Measurements from ENCODE around the gene PDE9A. TPM values are rescaled to one million over a fixed set of nuclear protein-coding genes. Genes with fewer than 3 reads are reported as not detected.
A peak's percentile ranks its signal among the peaks of the same experiment; 100 is the strongest.

PDE9A gene
- total and polyA plus RNA-seq, 3 donors from 2014 or later: 5.7 to 6.4 (median 6.3) TPM

- H3K27me3 ChIP-seq: no peaks in the 10 kb centered on the region
- 61 to 78% methylated on average over 18 to 22 of the region's 22 CpGs for WGBS, 2 donors
- DNase-seq: no peak
- TF ChIP-seq POLR2A (IDR thresholded peaks at IDR 0.05) (no peak), CTCF (IDR thresholded peaks at IDR 0.05) (no peak)
- H3K27ac ChIP-seq: no peak overlapping the region
- intact Hi-C loops (cut with DNase I; ENCODE audit: low total_unique reads): no loop called here
- no peaks in the 10 kb centered on the region for H3K36me3 ChIP-seq (ENCODE audit: low read depth, missing control alignments)
- H3K4me3 ChIP-seq: no peak overlapping the region
- H3K4me1 ChIP-seq: no peaks in the 10 kb centered on the region
- H3K9me3 ChIP-seq: no peaks in the 10 kb centered on the region
These were observed 30.9 kb downstream of the PDE9A start for GRCh38 chr21:42684109-42684916.

DNA sequence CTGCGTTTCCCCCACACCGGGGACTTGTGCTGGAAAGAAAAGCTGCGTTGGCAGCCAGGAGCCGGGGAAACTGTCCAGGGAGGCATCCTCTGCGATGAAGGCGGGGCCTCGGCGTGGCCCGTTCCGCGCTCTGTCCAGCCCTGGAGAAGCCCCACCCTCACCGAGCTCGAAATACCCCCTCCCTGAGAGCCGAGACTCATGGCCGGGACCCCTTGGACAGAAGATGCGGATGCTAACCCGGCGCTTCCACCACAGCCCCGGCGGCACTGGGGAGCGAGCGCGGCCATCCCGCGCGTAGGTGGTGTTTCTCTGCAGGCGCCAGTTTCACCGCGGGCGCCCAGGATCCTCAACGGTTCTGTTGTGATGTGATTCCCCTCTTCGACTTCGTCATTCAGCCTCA, 31.6 kb downstream of the PDE9A start:
- TF ChIP-seq POLR2A (IDR thresholded peaks at IDR 0.05) (no peak), CTCF (IDR thresholded peaks at IDR 0.05) (no peak)
- H3K27me3 ChIP-seq: no peaks in the 10 kb centered on the region
- H3K36me3 ChIP-seq (ENCODE audit: low read depth, missing control alignments): no peaks in the 10 kb centered on the region
- WGBS, 2 donors: 68 to 71% methylated on average over 26 to 32 of the region's 33 CpGs
- H3K4me1 ChIP-seq: no peaks in the 10 kb centered on the region
- DNase-seq: peak; percentile 47
- H3K9me3 ChIP-seq: no peaks in the 10 kb centered on the region
- peak overlapping the region in 1 of 2 donors; percentile 20 for H3K4me3 ChIP-seq
- no peak overlapping the region for H3K27ac ChIP-seq
- intact Hi-C loops (cut with DNase I; ENCODE audit: low total_unique reads): no loop called here

DNA sequence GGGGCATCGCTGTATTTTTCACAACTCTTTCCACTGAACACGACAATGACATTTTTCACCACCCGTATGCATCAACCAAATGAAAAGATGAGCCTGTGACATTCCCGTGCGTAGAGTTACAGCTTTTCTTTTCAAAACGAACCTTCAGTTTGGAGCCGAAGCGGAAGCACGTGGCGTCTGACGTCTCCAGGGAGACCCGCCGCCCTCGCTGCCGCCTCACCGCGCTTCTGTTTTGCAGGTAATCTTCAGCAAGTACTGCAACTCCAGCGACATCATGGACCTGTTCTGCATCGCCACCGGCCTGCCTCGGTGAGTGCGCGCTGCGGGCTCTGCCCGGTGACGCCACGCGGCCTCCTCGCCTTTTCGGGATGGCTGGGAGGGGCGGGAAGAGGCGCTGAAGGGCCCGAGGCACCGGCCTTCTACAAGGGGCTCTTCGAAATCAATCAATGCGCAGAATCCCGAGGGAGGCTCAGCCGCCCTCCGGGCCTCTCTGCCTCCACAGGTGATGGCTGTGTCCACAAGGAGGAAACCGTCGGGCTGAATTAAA, 32.6 kb downstream of the PDE9A start:
- TF ChIP-seq CTCF (IDR thresholded peaks at IDR 0.05): no peak
- TF ChIP-seq POLR2A (IDR thresholded peaks at IDR 0.05): no peak
- Histone ChIP-seq H3K9me3 (no peaks in the 10 kb centered on the region), H3K36me3 (ENCODE audit: low read depth, missing control alignments) (no peaks in the 10 kb centered on the region), H3K27ac (no peak overlapping the region), H3K4me1 (no peaks in the 10 kb centered on the region), H3K4me3 (peak overlapping the region in 1 of 2 donors; percentile 10), H3K27me3 (no peaks in the 10 kb centered on the region)
- 83 to 89% methylated on average over 38 to 41 of the region's 41 CpGs for WGBS, 2 donors
- intact Hi-C loops (cut with DNase I; ENCODE audit: low total_unique reads): no loop called here
- no peak for DNase-seq

DNA sequence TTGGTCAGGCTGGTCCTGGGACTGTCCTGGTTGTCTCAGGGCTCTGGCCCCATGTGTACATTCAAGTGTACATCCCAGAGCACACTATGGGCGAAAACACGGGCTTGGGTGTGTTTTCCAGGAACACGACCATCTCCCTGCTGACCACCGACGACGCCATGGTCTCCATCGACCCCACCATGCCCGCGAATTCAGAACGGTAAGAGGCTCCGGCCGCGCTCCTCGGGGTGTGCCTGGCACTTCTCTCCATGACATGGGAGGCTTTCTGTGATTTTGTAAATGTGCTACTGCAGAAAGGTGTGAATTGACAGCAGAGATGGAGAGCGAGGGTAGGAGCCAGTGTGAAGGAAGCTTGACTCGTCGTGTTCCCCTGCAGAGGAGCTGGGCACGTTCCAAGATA, 34.4 kb downstream of the PDE9A start:
- Histone ChIP-seq H3K9me3 (no peaks in the 10 kb centered on the region), H3K4me1 (no peaks in the 10 kb centered on the region), H3K36me3 (ENCODE audit: low read depth, missing control alignments) (no peaks in the 10 kb centered on the region), H3K27me3 (no peaks in the 10 kb centered on the region), H3K27ac (no peak overlapping the region), H3K4me3 (no peak overlapping the region)
- whole genome bisulfite sequencing, 2 donors: 94 to 97% methylated on average over 18 of the region's 18 CpGs
- intact Hi-C loops (cut with DNase I; ENCODE audit: low total_unique reads): no loop called here
- DNase-seq: no peak
- no peak for TF ChIP-seq POLR2A (IDR thresholded peaks at IDR 0.05)
- no peak for TF ChIP-seq CTCF (IDR thresholded peaks at IDR 0.05)

All from testis (tissue), 3 donors.